Esophagus muscularis mucosa (tissue), 4 donors: Measurements from ENCODE around the gene ZNF621. TPM values are rescaled to one million over a fixed set of nuclear protein-coding genes. Genes with fewer than 3 reads are reported as not detected.

Source experiments
- DNase-seq: peaks from one replicate; pipeline ENCODE4 v3.0.0-alpha.2; 2017; ENCODE audit errors: extremely low spot score
- H3K27ac ChIP-seq, 4 donors: fragments of 200-600 bp; sonication (generic); replicated peaks in 1 of 4; 1 replicate in 3 of 4; 2 replicates in 1 of 4; pipeline ENCODE4 v1.5.1; 2016 to 2019; ENCODE audit warnings: mild to moderate bottlenecking in 1 of 4
- H3K27me3 ChIP-seq, 4 donors: fragments of 200-600 bp; sonication (generic); one replicate each; pipeline versions ENCODE4 v1.5.1 to v1.6.0; 2016 to 2019
- H3K36me3 ChIP-seq, 4 donors: fragments of 200-600 bp; sonication (generic); one replicate each; pipeline ENCODE4 v1.5.1; 2016 to 2019
- H3K4me1 ChIP-seq, 4 donors: fragments of 200-600 bp; sonication (generic); one replicate each; pipeline ENCODE4 v1.5.1; 2016 to 2019
- H3K4me3 ChIP-seq, 4 donors: fragments of 200-600 bp; sonication (generic); 1 replicate in 2 of 4; 2 replicates in 2 of 4; pipeline ENCODE4 v1.5.1; 2016 to 2019; ENCODE audit warnings: mild to moderate bottlenecking in 4 of 4, moderate library complexity in 1 of 4
- H3K9me3 ChIP-seq, 4 donors: fragments of 200-600 bp; sonication (generic); 1 replicate in 3 of 4; 2 replicates in 1 of 4; pipeline ENCODE4 v1.5.1; 2016 to 2019
- EP300 ChIP-seq: sonication (generic); formaldehyde crosslinking; IDR thresholded peaks from one replicate; pipeline ENCODE4 v1.6.1; 2017; ENCODE audit warnings: antibody characterized with exemption
- POLR2A ChIP-seq: fragments of 450-650 bp; IDR thresholded peaks from one replicate; pipeline ENCODE4 v1.6.1; 2017; ENCODE audit warnings: antibody characterized with exemption, moderate library complexity, mild to moderate bottlenecking, low read depth
- POLR2AphosphoS5 ChIP-seq, 2 donors: sonication (generic); formaldehyde crosslinking; IDR thresholded peaks; one replicate each; pipeline ENCODE4 v1.6.1; 2017; ENCODE audit warnings: antibody characterized with exemption in 2 of 2
- WGBS: methylation state at CpG from one replicate; pipeline ENCODE4 v1.1.5; 2018; 5-methylcytosine and 5-hydroxymethylcytosine counted together
- intact Hi-C: fragments of 100-400 bp; cut with DNase I; formaldehyde crosslinking; loops from one replicate; pipeline ENCODE4 v1.15.1; 2023
- total RNA-seq, 4 donors: library from RNA; depleted of rRNA; stranded (reverse); fragments of >200 nt; gene quantifications; one replicate each; pipeline versions ENCODE4 v1.1.0 to v1.2.1, GENCODE V29; 2016
- TF ChIP-seq, protein P1 (sequence below), 3 experiments: fragments of 200-600 bp in 2 of 3; fragments of 450-650 bp in 1 of 3; sonication (generic) in 2 of 3; IDR thresholded peaks; one replicate each; pipeline ENCODE4 v1.5.1; 2017 to 2019; ENCODE audit warnings: antibody characterized with exemption in 3 of 3, mild to moderate bottlenecking in 2 of 3, moderate library complexity in 1 of 3

Gene ZNF621
- total RNA-seq, 4 donors from 2014 or later: 12.9 to 22.8 (median 16.8) TPM

DNA sequence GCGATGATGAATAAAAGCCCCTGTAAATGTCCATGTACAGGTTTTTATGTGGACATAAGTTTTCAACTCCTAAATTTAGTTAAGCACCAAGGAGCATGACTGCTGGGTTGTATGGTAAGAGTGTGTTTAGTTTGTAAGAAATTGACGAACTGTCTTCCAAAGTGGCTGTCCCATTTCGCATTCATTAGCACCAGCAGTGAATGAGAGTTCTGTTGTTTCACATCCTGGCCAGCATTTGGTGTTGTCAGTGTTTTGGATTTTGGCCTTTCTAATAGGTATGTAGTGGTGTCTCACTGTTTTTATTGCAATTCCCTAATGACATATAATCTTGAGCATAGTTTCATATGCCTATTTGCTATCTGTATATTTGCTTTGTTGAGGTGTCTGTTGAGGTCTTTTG, 3.7 kb downstream of the ZNF621 start:
- intact Hi-C loops: no loop called here
- 92% methylated on average over 3 of the region's 3 CpGs for WGBS

DNA sequence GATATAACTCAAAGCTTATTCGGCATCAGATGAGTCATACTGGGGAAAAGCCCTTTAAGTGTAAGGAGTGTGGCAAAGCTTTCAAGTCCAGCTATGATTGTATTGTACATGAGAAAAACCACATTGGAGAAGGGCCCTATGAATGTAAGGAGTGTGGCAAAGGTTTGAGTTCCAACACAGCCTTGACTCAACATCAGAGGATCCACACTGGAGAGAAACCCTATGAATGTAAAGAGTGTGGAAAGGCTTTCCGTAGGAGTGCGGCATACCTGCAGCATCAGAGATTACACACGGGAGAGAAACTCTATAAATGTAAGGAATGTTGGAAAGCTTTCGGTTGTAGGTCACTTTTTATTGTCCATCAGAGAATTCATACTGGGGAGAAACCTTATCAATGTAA, 7.5 kb downstream of the ZNF621 start:
- no peak for DNase-seq
- H3K4me1 ChIP-seq: peaks cover 0 to 2% (median 0%) of the 10 kb centered on the region in 4 donors
- peaks cover 63 to 97% (median 87%) of the 10 kb centered on the region in 4 donors for H3K36me3 ChIP-seq
- no peak for TF ChIP-seq EP300
- TF ChIP-seq POLR2AphosphoS5 (IDR thresholded peaks at IDR 0.05): no peak
- TF ChIP-seq, protein P1, sequence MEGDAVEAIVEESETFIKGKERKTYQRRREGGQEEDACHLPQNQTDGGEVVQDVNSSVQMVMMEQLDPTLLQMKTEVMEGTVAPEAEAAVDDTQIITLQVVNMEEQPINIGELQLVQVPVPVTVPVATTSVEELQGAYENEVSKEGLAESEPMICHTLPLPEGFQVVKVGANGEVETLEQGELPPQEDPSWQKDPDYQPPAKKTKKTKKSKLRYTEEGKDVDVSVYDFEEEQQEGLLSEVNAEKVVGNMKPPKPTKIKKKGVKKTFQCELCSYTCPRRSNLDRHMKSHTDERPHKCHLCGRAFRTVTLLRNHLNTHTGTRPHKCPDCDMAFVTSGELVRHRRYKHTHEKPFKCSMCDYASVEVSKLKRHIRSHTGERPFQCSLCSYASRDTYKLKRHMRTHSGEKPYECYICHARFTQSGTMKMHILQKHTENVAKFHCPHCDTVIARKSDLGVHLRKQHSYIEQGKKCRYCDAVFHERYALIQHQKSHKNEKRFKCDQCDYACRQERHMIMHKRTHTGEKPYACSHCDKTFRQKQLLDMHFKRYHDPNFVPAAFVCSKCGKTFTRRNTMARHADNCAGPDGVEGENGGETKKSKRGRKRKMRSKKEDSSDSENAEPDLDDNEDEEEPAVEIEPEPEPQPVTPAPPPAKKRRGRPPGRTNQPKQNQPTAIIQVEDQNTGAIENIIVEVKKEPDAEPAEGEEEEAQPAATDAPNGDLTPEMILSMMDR (IDR thresholded peaks at IDR 0.05): no peak
- TF ChIP-seq POLR2A: no peak
- intact Hi-C loops: no loop called here
- WGBS: 100% methylated on average over 5 of the region's 5 CpGs
- no peak overlapping the region for H3K27ac ChIP-seq
- peaks cover 0 to 21% (median 16%) of the 10 kb centered on the region in 4 donors for H3K9me3 ChIP-seq
- H3K4me3 ChIP-seq: no peak overlapping the region
- no peaks in the 10 kb centered on the region for H3K27me3 ChIP-seq

More for the DNA sequence above, 3.7 kb downstream of the ZNF621 start:
- no peak for DNase-seq
- no peaks in the 10 kb centered on the region for H3K27me3 ChIP-seq
- H3K4me1 ChIP-seq: peaks cover 17 to 34% (median 22%) of the 10 kb centered on the region in 4 donors
- H3K4me3 ChIP-seq: no peak overlapping the region
- H3K9me3 ChIP-seq: peaks cover 0 to 21% (median 15%) of the 10 kb centered on the region in 4 donors
- H3K36me3 ChIP-seq: peaks cover 52 to 74% (median 61%) of the 10 kb centered on the region in 4 donors
- no peak overlapping the region for H3K27ac ChIP-seq
- no peak for TF ChIP-seq POLR2A

DNA sequence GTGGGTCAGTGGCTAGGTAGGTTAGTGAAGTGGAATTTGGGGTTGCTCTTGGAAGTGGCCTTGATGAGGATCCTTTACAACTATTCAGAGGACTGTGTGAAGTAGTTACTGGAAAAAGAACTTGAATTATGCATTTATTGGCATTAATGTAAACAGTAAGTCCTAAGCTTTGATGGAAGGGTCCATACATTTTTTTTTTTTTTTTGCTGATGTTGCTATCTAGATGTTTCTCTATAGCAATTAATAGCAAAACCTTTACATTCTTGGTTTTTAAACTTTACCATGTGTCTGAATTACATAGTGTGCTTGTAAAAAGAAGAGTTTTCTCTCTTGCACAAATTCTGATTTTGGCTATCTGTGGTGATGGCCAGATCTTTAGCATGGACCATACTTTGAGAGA, 9.5 kb downstream of the ZNF621 start:
- Histone ChIP-seq H3K36me3 (peaks cover 64 to 92% (median 81%) of the 10 kb centered on the region in 4 donors), H3K27ac (no peak overlapping the region), H3K27me3 (no peaks in the 10 kb centered on the region), H3K4me1 (no peaks in the 10 kb centered on the region), H3K9me3 (peaks cover 0 to 35% (median 29%) of the 10 kb centered on the region in 4 donors), H3K4me3 (no peak overlapping the region)
- TF ChIP-seq POLR2A (no peak), EP300 (no peak), POLR2AphosphoS5 (IDR thresholded peaks at IDR 0.05) (no peak)
- TF ChIP-seq, protein P1 (IDR thresholded peaks at IDR 0.05): no peak
- intact Hi-C loops: no loop called here
- no peak for DNase-seq

DNA sequence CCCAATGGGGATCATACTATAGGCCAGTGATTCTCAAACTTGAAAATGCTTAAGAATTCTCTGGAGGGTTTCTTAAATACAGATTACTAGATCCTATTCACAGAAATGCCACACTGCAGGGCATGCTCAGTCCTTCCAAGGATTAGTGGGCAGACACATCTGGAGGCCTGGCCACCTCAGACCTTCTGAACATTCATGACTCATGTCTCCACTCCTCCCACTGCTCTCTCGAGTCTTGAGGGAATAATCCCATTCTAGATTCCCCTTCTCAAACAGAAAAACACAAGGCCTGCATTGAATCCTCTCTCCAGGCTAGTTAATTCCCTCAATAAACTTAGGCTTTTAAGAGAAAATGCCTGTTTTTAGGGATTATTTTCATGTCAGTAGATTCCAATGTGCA, 22.1 kb downstream of the ZNF621 start:
- no peaks in the 10 kb centered on the region for H3K36me3 ChIP-seq
- no peak overlapping the region for H3K27ac ChIP-seq
- no peaks in the 10 kb centered on the region for H3K4me1 ChIP-seq
- WGBS: 55% methylated on average over 1 of the region's 1 CpG
- no peaks in the 10 kb centered on the region for H3K27me3 ChIP-seq
- TF ChIP-seq POLR2A (no peak), POLR2AphosphoS5 (IDR thresholded peaks at IDR 0.05) (no peak), EP300 (no peak)
- TF ChIP-seq, protein P1 (IDR thresholded peaks at IDR 0.05): no peak
- no peak for DNase-seq
- no peaks in the 10 kb centered on the region for H3K9me3 ChIP-seq
- intact Hi-C loops: no loop called here
- no peak overlapping the region for H3K4me3 ChIP-seq

DNA sequence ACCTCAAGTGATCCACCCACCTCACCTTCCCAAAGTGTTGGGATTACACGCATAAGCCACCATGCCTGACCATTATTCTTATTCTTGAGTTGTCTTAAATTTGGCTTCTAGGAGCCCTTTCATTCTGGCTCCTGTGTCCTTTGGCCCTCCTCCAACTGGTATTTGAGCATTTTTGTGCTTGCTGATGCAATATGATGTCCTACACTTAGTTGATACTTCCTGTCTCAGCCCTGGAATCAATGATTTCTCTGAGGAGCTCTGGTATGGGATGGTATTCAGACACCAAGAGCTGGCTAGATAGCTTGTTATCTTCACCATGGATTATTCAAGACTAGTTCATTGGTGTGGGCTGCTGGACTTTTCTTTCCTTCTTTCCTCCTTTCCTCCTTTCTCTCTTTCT, 25.4 kb downstream of the ZNF621 start:
- Histone ChIP-seq H3K36me3 (no peaks in the 10 kb centered on the region), H3K9me3 (no peaks in the 10 kb centered on the region), H3K27ac (no peak overlapping the region), H3K4me1 (no peaks in the 10 kb centered on the region), H3K4me3 (no peak overlapping the region), H3K27me3 (no peaks in the 10 kb centered on the region)
- no peak for DNase-seq
- intact Hi-C loops: no loop called here
- WGBS: 100% methylated on average over 1 of the region's 1 CpG
- TF ChIP-seq, protein P1 (IDR thresholded peaks at IDR 0.05): no peak
- TF ChIP-seq POLR2A: no peak
- no peak for TF ChIP-seq EP300
- no peak for TF ChIP-seq POLR2AphosphoS5 (IDR thresholded peaks at IDR 0.05)
